Spleen (tissue), 7 donors: ENCODE results near the gene DDR2.

Experiments used
- POLR2A ChIP-seq, 3 donors: fragments of 450-650 bp; IDR thresholded peaks; one replicate each; pipeline ENCODE4 v1.5.1; 2017; ENCODE audit warnings: antibody characterized with exemption in 3 of 3, mild to moderate bottlenecking in 1 of 3
- TF ChIP-seq, protein P1 (sequence below), 11 experiments: fragments of 200-600 bp in 7 of 11; fragments of 450-650 bp in 4 of 11; sonication (generic) in 4 of 11; IDR thresholded peaks in 8 of 11; conservative IDR thresholded peaks in 3 of 11; 1 replicate in 7 of 11; 2 replicates in 4 of 11; pipeline versions ENCODE4 v1.4.0 to v1.8.0; 2016 to 2021; ENCODE audit warnings: antibody characterized with exemption in 11 of 11, inconsistent platforms in 4 of 11, mild to moderate bottlenecking in 1 of 11
- donor health status: DM: no; HTN: no; CAD: no; lungs with moderate emphysema.
- donor health status: DM: no; HTN: no; CAD: no.
- donor health status: DM: no; HTN: no; CAD: no.

DNA sequence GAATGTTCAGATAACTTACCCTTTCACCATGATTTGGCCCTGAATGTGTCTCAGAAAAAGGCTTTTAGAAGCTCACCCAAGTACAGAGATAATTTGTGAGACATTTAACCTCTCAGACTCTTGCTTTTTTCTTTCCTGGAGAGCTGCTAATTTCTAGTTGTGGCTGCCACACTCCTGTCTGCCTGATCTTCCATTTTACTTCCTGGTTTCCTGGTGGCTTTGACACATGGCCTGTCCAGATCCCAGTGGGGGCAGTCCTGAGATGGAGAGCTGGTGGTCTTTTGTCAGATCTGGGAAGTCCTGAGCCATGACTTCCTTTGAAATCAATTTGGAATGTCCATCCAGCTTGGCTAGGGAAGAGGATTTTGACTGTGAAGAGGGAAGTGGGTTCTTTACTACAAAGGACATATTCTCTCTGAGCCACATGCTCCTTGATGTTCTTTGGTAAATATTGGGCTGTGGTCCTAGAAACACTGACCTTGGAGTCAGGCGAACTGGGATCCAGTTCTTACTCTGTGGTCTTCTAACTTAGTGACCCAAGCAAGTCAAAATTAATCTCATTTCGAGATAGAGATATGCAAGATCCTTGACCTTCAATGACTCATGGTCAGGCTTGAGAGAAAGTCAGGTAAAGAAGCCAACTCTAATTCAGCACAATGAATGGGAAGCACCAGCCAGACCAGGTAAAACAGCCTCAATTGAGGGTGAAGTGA is 80.2 kb downstream of the DDR2 start:
- TF ChIP-seq, protein P1, sequence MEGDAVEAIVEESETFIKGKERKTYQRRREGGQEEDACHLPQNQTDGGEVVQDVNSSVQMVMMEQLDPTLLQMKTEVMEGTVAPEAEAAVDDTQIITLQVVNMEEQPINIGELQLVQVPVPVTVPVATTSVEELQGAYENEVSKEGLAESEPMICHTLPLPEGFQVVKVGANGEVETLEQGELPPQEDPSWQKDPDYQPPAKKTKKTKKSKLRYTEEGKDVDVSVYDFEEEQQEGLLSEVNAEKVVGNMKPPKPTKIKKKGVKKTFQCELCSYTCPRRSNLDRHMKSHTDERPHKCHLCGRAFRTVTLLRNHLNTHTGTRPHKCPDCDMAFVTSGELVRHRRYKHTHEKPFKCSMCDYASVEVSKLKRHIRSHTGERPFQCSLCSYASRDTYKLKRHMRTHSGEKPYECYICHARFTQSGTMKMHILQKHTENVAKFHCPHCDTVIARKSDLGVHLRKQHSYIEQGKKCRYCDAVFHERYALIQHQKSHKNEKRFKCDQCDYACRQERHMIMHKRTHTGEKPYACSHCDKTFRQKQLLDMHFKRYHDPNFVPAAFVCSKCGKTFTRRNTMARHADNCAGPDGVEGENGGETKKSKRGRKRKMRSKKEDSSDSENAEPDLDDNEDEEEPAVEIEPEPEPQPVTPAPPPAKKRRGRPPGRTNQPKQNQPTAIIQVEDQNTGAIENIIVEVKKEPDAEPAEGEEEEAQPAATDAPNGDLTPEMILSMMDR (IDR thresholded peaks at IDR 0.05 in 8 of 11, conservative IDR thresholded peaks at IDR 0.05 in 3 of 11) = no peak
- TF ChIP-seq POLR2A (IDR thresholded peaks at IDR 0.05) = no peak
